ENCODE data around the gene CUX1.
A peak's percentile ranks its signal among the peaks of the same experiment; 100 is the strongest.

The CUX1 gene

DNA sequence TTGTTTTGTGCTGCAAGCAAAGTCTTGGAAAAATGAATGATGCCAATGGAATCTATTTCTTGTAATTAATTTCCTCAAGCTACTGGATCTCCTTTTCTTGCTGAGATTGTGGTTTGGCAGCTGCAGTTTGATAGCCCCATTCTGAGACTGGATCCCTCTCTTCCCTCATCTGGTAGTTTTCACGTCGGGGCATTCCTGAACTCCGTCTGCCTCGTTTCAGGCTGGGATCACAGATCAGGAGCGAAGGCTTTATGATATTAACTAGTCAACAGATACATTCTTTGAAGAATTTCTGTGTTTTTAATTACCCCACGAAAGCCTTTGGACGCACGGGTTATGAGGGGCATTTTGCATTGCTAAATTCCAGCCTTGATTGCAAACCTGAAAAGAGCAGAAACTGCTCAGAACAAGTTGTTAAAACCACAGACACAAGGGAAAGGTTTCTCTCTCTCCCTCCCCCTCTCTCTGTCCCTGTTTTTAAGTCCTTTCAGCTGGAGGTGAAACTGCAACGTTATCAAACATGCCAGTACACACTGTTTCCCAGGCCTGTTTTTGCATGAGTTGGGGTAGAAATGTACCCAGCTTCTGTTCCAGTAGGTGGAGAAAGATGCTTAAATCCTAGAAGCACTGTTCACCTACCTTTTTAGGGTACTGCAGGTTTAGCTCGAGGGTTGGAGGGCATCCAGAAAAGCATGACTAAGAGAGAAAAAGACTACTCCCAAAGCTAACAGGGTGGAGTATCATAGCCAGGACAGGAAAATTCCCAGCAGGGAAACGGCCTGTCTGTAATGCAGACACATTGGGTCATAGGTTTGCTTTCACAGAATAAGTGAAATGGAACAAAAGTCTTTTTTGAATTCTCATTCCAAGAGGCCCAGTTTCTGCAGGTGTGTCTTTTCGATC, 124.3 kb downstream of the CUX1 start:
- peaks cover 27% of the 10 kb centered on the region for H3K4me1 ChIP-seq (ENCODE audit: insufficient read depth, poor library complexity, severe bottlenecking)
- no peaks in the 10 kb centered on the region for H3K36me3 ChIP-seq (ENCODE audit: low read depth)
- no peaks in the 10 kb centered on the region for H3K9me3 ChIP-seq (ENCODE audit: severe bottlenecking)
- peak; percentile 51 for TF ChIP-seq CTCF (IDR thresholded peaks at IDR 0.05; ENCODE audit: poor library complexity, severe bottlenecking)
- ATAC-seq (ENCODE audit: low read depth) (peak; percentile 96), DNase-seq (ENCODE audit: low spot score) (peak; percentile 74)
- no peak overlapping the region for H3K4me3 ChIP-seq (ENCODE audit: severe bottlenecking)
- no peaks in the 10 kb centered on the region for H3K27me3 ChIP-seq (ENCODE audit: insufficient read depth, poor library complexity, severe bottlenecking)
- peak overlapping the region; percentile 87 for H3K27ac ChIP-seq (ENCODE audit: poor library complexity, severe bottlenecking)

- Histone ChIP-seq H3K27ac (ENCODE audit: poor library complexity, severe bottlenecking) (peak overlapping the region; percentile 87), H3K9me3 (ENCODE audit: severe bottlenecking) (no peaks in the 10 kb centered on the region), H3K4me3 (ENCODE audit: severe bottlenecking) (no peak overlapping the region), H3K27me3 (ENCODE audit: insufficient read depth, poor library complexity, severe bottlenecking) (no peaks in the 10 kb centered on the region), H3K36me3 (ENCODE audit: low read depth) (no peaks in the 10 kb centered on the region), H3K4me1 (ENCODE audit: insufficient read depth, poor library complexity, severe bottlenecking) (peaks cover 27% of the 10 kb centered on the region)
- TF ChIP-seq CTCF (IDR thresholded peaks at IDR 0.05; ENCODE audit: poor library complexity, severe bottlenecking): no peak
- ATAC-seq (ENCODE audit: low read depth) (peak; percentile 53; the same call in 2 of the 3 replicates), DNase-seq (ENCODE audit: low spot score) (peak; percentile 35)
Measured at GRCh38 chr7:101942603-101943210, 125.3 kb downstream of the CUX1 start.

- no peaks in the 10 kb centered on the region for H3K36me3 ChIP-seq (ENCODE audit: low read depth)
- no peaks in the 10 kb centered on the region for H3K27me3 ChIP-seq (ENCODE audit: insufficient read depth, poor library complexity, severe bottlenecking)
- ATAC-seq (ENCODE audit: low read depth): no peak
- no peak for TF ChIP-seq CTCF (IDR thresholded peaks at IDR 0.05; ENCODE audit: poor library complexity, severe bottlenecking)
- H3K27ac ChIP-seq (ENCODE audit: poor library complexity, severe bottlenecking): no peak overlapping the region
- H3K9me3 ChIP-seq (ENCODE audit: severe bottlenecking): no peaks in the 10 kb centered on the region
- no peak overlapping the region for H3K4me3 ChIP-seq (ENCODE audit: severe bottlenecking)
- peak; percentile 15 for DNase-seq (ENCODE audit: low spot score)
- peaks cover 27% of the 10 kb centered on the region for H3K4me1 ChIP-seq (ENCODE audit: insufficient read depth, poor library complexity, severe bottlenecking)
Measured at GRCh38 chr7:101943306-101943705, 125.9 kb downstream of the CUX1 start.

- H3K4me3 ChIP-seq (ENCODE audit: severe bottlenecking): no peak overlapping the region
- peaks cover 27% of the 10 kb centered on the region for H3K4me1 ChIP-seq (ENCODE audit: insufficient read depth, poor library complexity, severe bottlenecking)
- DNase-seq (ENCODE audit: low spot score) (peak; percentile 31), ATAC-seq (ENCODE audit: low read depth) (no peak)
- no peaks in the 10 kb centered on the region for H3K36me3 ChIP-seq (ENCODE audit: low read depth)
- H3K27ac ChIP-seq (ENCODE audit: poor library complexity, severe bottlenecking): no peak overlapping the region
- H3K9me3 ChIP-seq (ENCODE audit: severe bottlenecking): no peaks in the 10 kb centered on the region
- TF ChIP-seq CTCF (IDR thresholded peaks at IDR 0.05; ENCODE audit: poor library complexity, severe bottlenecking): no peak
- no peaks in the 10 kb centered on the region for H3K27me3 ChIP-seq (ENCODE audit: insufficient read depth, poor library complexity, severe bottlenecking)
Measured at GRCh38 chr7:101943889-101944600, 126.6 kb downstream of the CUX1 start.

Data from RWPE2 (cell line).